ENCODE measurements around the gene OASL.

DNA sequence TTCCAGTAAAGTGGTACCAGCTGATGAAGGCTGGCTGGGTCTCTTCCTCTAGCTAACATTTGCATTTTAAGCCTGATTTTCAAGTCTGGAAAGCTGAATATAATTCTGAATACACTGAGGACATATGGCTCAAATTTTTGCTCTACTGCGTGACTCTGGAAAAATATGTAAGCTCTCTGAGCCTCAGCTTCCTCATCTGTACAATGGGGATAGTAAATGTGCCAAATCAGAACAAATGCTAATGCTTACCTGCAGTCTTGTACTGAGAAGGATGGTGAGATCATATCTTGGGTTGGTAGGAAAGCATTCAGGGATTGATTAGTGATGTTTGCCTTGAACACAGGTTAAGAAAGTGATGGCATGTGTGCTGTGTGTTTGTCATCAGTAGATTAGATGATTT lies 46.1 kb downstream of the OASL start:
- TF ChIP-seq, protein P1, sequence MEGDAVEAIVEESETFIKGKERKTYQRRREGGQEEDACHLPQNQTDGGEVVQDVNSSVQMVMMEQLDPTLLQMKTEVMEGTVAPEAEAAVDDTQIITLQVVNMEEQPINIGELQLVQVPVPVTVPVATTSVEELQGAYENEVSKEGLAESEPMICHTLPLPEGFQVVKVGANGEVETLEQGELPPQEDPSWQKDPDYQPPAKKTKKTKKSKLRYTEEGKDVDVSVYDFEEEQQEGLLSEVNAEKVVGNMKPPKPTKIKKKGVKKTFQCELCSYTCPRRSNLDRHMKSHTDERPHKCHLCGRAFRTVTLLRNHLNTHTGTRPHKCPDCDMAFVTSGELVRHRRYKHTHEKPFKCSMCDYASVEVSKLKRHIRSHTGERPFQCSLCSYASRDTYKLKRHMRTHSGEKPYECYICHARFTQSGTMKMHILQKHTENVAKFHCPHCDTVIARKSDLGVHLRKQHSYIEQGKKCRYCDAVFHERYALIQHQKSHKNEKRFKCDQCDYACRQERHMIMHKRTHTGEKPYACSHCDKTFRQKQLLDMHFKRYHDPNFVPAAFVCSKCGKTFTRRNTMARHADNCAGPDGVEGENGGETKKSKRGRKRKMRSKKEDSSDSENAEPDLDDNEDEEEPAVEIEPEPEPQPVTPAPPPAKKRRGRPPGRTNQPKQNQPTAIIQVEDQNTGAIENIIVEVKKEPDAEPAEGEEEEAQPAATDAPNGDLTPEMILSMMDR (IDR thresholded peaks at IDR 0.05), result no peak
- TF ChIP-seq ZFX (IDR thresholded peaks at IDR 0.05; ENCODE audit: borderline replicate concordance), result no peak

All from 22Rv1 (cell line).